Measurements from ENCODE around the gene SCUBE1. TPM values are rescaled to one million over a fixed set of nuclear protein-coding genes. Genes with fewer than 3 reads are reported as not detected.
A peak's percentile ranks its signal among the peaks of the same experiment; 100 is the strongest.

SCUBE1 gene
- total and polyA plus RNA-seq, 5 experiments from 2014 or later = not detected

GRCh38 chr22:43211941-43212433 is 131.2 kb downstream of the SCUBE1 start:
- ATAC-seq (no peak), DNase-seq (no peak)
- Mint-ChIP-seq H3K9me3 (no peaks in the 10 kb centered on the region), H3K36me3 (no peaks in the 10 kb centered on the region), H3K27ac (peak overlapping the region in 1 of 10 donors; percentile 79), H3K4me1 (peaks cover 0 to 6% (median 0%) of the 10 kb centered on the region in 4 donors), H3K27me3 (peaks cover 0 to 2% (median 0%) of the 10 kb centered on the region in 5 donors), H3K4me3 (no peak overlapping the region)
- POLR2A ChIA-PET = no interaction called here

- POLR2A ChIA-PET = no interaction called here
- Mint-ChIP-seq H3K27ac (no peak overlapping the region), H3K4me1 (peaks cover 8 to 10% (median 9%) of the 10 kb centered on the region in 4 donors), H3K9me3 (no peaks in the 10 kb centered on the region), H3K4me3 (no peak overlapping the region), H3K27me3 (peaks cover 0 to 2% (median 0%) of the 10 kb centered on the region in 5 donors), H3K36me3 (no peaks in the 10 kb centered on the region)
- ATAC-seq = no peak
- peak in 1 of 10 donors; percentile 45 for DNase-seq
These were observed 132.3 kb downstream of the SCUBE1 start for GRCh38 chr22:43210631-43211515.

- H3K4me1 Mint-ChIP-seq = peaks cover 8 to 15% (median 11%) of the 10 kb centered on the region in 4 donors
- POLR2A ChIA-PET = no interaction called here
- DNase-seq (no peak), ATAC-seq (no peak)
- no peaks in the 10 kb centered on the region for H3K36me3 Mint-ChIP-seq
- no peak overlapping the region for H3K27ac Mint-ChIP-seq
- no peaks in the 10 kb centered on the region for H3K27me3 Mint-ChIP-seq
- no peak overlapping the region for H3K4me3 Mint-ChIP-seq
- no peaks in the 10 kb centered on the region for H3K9me3 Mint-ChIP-seq
These were observed 133.2 kb downstream of the SCUBE1 start for GRCh38 chr22:43209971-43210370.

GRCh38 chr22:43209523-43209890 is 133.7 kb downstream of the SCUBE1 start:
- H3K27me3 Mint-ChIP-seq = no peaks in the 10 kb centered on the region
- POLR2A ChIA-PET = no interaction called here
- no peaks in the 10 kb centered on the region for H3K9me3 Mint-ChIP-seq
- no peak overlapping the region for H3K27ac Mint-ChIP-seq
- H3K4me1 Mint-ChIP-seq = peaks cover 8 to 16% (median 12%) of the 10 kb centered on the region in 4 donors
- DNase-seq (peak in 1 of 10 donors; percentile 58), ATAC-seq (no peak)
- H3K4me3 Mint-ChIP-seq = no peak overlapping the region
- H3K36me3 Mint-ChIP-seq = no peaks in the 10 kb centered on the region

GRCh38 chr22:43208703-43209522 is 134.3 kb downstream of the SCUBE1 start:
- no peaks in the 10 kb centered on the region for H3K9me3 Mint-ChIP-seq
- H3K27me3 Mint-ChIP-seq = no peaks in the 10 kb centered on the region
- H3K4me3 Mint-ChIP-seq = no peak overlapping the region
- POLR2A ChIA-PET = no interaction called here
- ATAC-seq = no peak
- H3K27ac Mint-ChIP-seq = peak overlapping the region in 1 of 10 donors; percentile 56
- peaks cover 8 to 16% (median 12%) of the 10 kb centered on the region in 4 donors for H3K4me1 Mint-ChIP-seq
- no peaks in the 10 kb centered on the region for H3K36me3 Mint-ChIP-seq
- peak in 1 of 10 donors; percentile 44 for DNase-seq

GRCh38 chr22:43207849-43208702 is 135.1 kb downstream of the SCUBE1 start:
- Mint-ChIP-seq H3K4me3 (peak overlapping the region in 1 of 10 donors; percentile 56), H3K36me3 (no peaks in the 10 kb centered on the region), H3K4me1 (peaks cover 8 to 16% (median 12%) of the 10 kb centered on the region in 4 donors), H3K27ac (peak overlapping the region in 3 of 10 donors; percentile 29 to 81 (median 45)), H3K9me3 (no peaks in the 10 kb centered on the region), H3K27me3 (no peaks in the 10 kb centered on the region)
- ATAC-seq (no peak), DNase-seq (peak in 1 of 10 donors; percentile 59)
- POLR2A ChIA-PET = no interaction called here

GRCh38 chr22:43207386-43207785 is 135.8 kb downstream of the SCUBE1 start:
- H3K27ac Mint-ChIP-seq = peak overlapping the region in 3 of 10 donors; percentile 31 to 81 (median 45)
- H3K4me3 Mint-ChIP-seq = peak overlapping the region in 1 of 10 donors; percentile 56
- DNase-seq (peak in 1 of 10 donors; percentile 16), ATAC-seq (no peak)
- H3K27me3 Mint-ChIP-seq = no peaks in the 10 kb centered on the region
- H3K9me3 Mint-ChIP-seq = no peaks in the 10 kb centered on the region
- no peaks in the 10 kb centered on the region for H3K36me3 Mint-ChIP-seq
- peaks cover 8 to 16% (median 12%) of the 10 kb centered on the region in 4 donors for H3K4me1 Mint-ChIP-seq
- POLR2A ChIA-PET = no interaction called here

- ATAC-seq = peak in 1 of 2 donors; percentile 25
- DNase-seq = no peak
- peaks cover 8 to 16% (median 12%) of the 10 kb centered on the region in 4 donors for H3K4me1 Mint-ChIP-seq
- peak overlapping the region in 7 of 10 donors; percentile 4 to 62 (median 39) for H3K4me3 Mint-ChIP-seq
- peak overlapping the region in 5 of 10 donors; percentile 13 to 80 (median 65) for H3K27ac Mint-ChIP-seq
- POLR2A ChIA-PET = no interaction called here
- no peaks in the 10 kb centered on the region for H3K9me3 Mint-ChIP-seq
- no peaks in the 10 kb centered on the region for H3K36me3 Mint-ChIP-seq
- H3K27me3 Mint-ChIP-seq = no peaks in the 10 kb centered on the region
These were observed 136.5 kb downstream of the SCUBE1 start for GRCh38 chr22:43206509-43207161.

GRCh38 chr22:43205748-43206508 is 137.2 kb downstream of the SCUBE1 start:
- H3K27me3 Mint-ChIP-seq = no peaks in the 10 kb centered on the region
- no peaks in the 10 kb centered on the region for H3K9me3 Mint-ChIP-seq
- DNase-seq (peak in 2 of 10 donors; percentile 11 to 63), ATAC-seq (peak; percentile 42 to 47)
- peaks cover 8 to 16% (median 12%) of the 10 kb centered on the region in 4 donors for H3K4me1 Mint-ChIP-seq
- POLR2A ChIA-PET = interaction anchor here (1.0 kb wide), 1 partner anchor 19 kb away, joined by 3 read pairs; the partner anchor contains the start of gene TTLL12
- no peaks in the 10 kb centered on the region for H3K36me3 Mint-ChIP-seq
- H3K27ac Mint-ChIP-seq = peak overlapping the region in 6 of 10 donors; percentile 13 to 78 (median 62)
- H3K4me3 Mint-ChIP-seq = peak overlapping the region in 7 of 10 donors; percentile 4 to 62 (median 37)

- H3K27me3 Mint-ChIP-seq = no peaks in the 10 kb centered on the region
- H3K4me1 Mint-ChIP-seq = peaks cover 8 to 16% (median 12%) of the 10 kb centered on the region in 4 donors
- peak overlapping the region in 1 of 10 donors; percentile 18 for H3K4me3 Mint-ChIP-seq
- POLR2A ChIA-PET = interaction anchor here (1.0 kb wide), 1 partner anchor 18 kb away, joined by 3 read pairs; the partner anchor contains the start of gene TTLL12
- DNase-seq (peak in 5 of 10 donors; percentile 10 to 57 (median 17)), ATAC-seq (peak; percentile 47 to 56)
- peak overlapping the region in 4 of 10 donors; percentile 9 to 84 (median 54) for H3K27ac Mint-ChIP-seq
- no peaks in the 10 kb centered on the region for H3K9me3 Mint-ChIP-seq
- no peaks in the 10 kb centered on the region for H3K36me3 Mint-ChIP-seq
These were observed 137.9 kb downstream of the SCUBE1 start for GRCh38 chr22:43205261-43205691.

All from naive thymus-derived CD8-positive, alpha-beta T cell (primary cell).